ENCODE results near the gene GRIN1. TPM values are rescaled to one million over a fixed set of nuclear protein-coding genes. Genes with fewer than 3 reads are reported as not detected.

Gene GRIN1
- total RNA-seq, 1 experiment from 2014 or later: 2.9 TPM

GRCh38 chr9:137140151-137141012 lies 1.4 kb downstream of the GRIN1 start:
- no peaks in the 10 kb centered on the region for H3K23me2 ChIP-seq (ENCODE audit: insufficient read length, low read depth, low read length, poor library complexity, severe bottlenecking)
- H2BK120ac ChIP-seq (ENCODE audit: low read depth, low read length, poor library complexity, severe bottlenecking): no peak overlapping the region
- no peak overlapping the region for H3K9ac ChIP-seq (ENCODE audit: extremely low read depth, insufficient read length, low read length)
- H3K56ac ChIP-seq (ENCODE audit: insufficient read length, low read depth, low read length): no peak overlapping the region
- no peak overlapping the region for H3K23ac ChIP-seq (ENCODE audit: insufficient read length, low read depth, low read length)
- H2BK5ac ChIP-seq (ENCODE audit: insufficient read length, low read length): no peak overlapping the region
- H3K14ac ChIP-seq (ENCODE audit: insufficient read depth, low read length): no peak overlapping the region
- no peak overlapping the region for H3K18ac ChIP-seq (ENCODE audit: insufficient read length, low read depth, low read length)
- WGBS (ENCODE audit: extremely low coverage, insufficient read length, low lambda C conversion rate): no CpG with 5 or more reads among the region's 26 CpGs
- H2AFZ ChIP-seq (ENCODE audit: low read length): no peak overlapping the region
- H3K27me3 ChIP-seq (ENCODE audit: insufficient read depth, low read length): peaks cover 29% of the 10 kb centered on the region; the same call in 1 of the 2 replicates
- no peak overlapping the region for H3K4me2 ChIP-seq (ENCODE audit: insufficient read depth, insufficient read length, low read length)
- TF ChIP-seq, protein P1, sequence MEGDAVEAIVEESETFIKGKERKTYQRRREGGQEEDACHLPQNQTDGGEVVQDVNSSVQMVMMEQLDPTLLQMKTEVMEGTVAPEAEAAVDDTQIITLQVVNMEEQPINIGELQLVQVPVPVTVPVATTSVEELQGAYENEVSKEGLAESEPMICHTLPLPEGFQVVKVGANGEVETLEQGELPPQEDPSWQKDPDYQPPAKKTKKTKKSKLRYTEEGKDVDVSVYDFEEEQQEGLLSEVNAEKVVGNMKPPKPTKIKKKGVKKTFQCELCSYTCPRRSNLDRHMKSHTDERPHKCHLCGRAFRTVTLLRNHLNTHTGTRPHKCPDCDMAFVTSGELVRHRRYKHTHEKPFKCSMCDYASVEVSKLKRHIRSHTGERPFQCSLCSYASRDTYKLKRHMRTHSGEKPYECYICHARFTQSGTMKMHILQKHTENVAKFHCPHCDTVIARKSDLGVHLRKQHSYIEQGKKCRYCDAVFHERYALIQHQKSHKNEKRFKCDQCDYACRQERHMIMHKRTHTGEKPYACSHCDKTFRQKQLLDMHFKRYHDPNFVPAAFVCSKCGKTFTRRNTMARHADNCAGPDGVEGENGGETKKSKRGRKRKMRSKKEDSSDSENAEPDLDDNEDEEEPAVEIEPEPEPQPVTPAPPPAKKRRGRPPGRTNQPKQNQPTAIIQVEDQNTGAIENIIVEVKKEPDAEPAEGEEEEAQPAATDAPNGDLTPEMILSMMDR (conservative IDR thresholded peaks at IDR 0.05): no peak
- H2AK5ac ChIP-seq (ENCODE audit: insufficient read length, low read length): no peak overlapping the region
- no peak overlapping the region for H3T11ph ChIP-seq (ENCODE audit: low read length)
- H2BK20ac ChIP-seq (ENCODE audit: low read depth, low read length, poor library complexity, severe bottlenecking): no peak overlapping the region
- H3K4me1 ChIP-seq (ENCODE audit: insufficient read depth, low read length): no peaks in the 10 kb centered on the region
- H3K79me1 ChIP-seq (ENCODE audit: insufficient read depth, low read depth, low read length, poor library complexity, severe bottlenecking): no peaks in the 10 kb centered on the region
- H3K4ac ChIP-seq (ENCODE audit: low read depth, low read length): no peak overlapping the region
- no peak overlapping the region for H4K8ac ChIP-seq (replicated peaks; ENCODE audit: insufficient read length, low read depth, low read length)
- H4K91ac ChIP-seq (ENCODE audit: insufficient read length, low read depth, low read length): no peak overlapping the region
- Mint-ChIP-seq H3K9me3 (no peaks in the 10 kb centered on the region; a peak in 2 of 5 replicates), H3K27me3 (ENCODE audit: low read depth) (peaks cover 87% of the 10 kb centered on the region), H3K36me3 (ENCODE audit: insufficient read depth in 1 of 3, low read depth in 3 of 3) (no peaks in the 10 kb centered on the region), H3K4me1 (peaks cover 0 to 12% of the 10 kb centered on the region in 2 experiments; a peak in 2 of 4 replicates), H3K4me3 (no peak overlapping the region), H3K27ac (no peak overlapping the region)
- no peak overlapping the region for H3K27ac ChIP-seq (ENCODE audit: insufficient read length, low read depth, low read length)
- H2BK15ac ChIP-seq (ENCODE audit: low read depth, low read length): no peak overlapping the region
- H2BK12ac ChIP-seq (ENCODE audit: insufficient read length, low read depth, low read length): no peak overlapping the region
- no peaks in the 10 kb centered on the region for H3K9me3 ChIP-seq (ENCODE audit: control insufficient read depth, low read depth, low read length)
- H3K79me2 ChIP-seq (ENCODE audit: insufficient read depth, low read length): no peaks in the 10 kb centered on the region
- peak; percentile 30 for DNase-seq
- no peak overlapping the region for H4K5ac ChIP-seq (ENCODE audit: insufficient read length, low read depth, low read length)
- peaks cover 2% of the 10 kb centered on the region for H4K20me1 ChIP-seq (ENCODE audit: control insufficient read depth, insufficient read depth, insufficient read length)

Measured in H9 (cell line).